Measurements from ENCODE around the gene INPP1. TPM values are rescaled to one million over a fixed set of nuclear protein-coding genes. Genes with fewer than 3 reads are reported as not detected.

INPP1 gene
- total RNA-seq, 2 experiments from 2014 or later = 10.6 to 11.9 TPM

DNA sequence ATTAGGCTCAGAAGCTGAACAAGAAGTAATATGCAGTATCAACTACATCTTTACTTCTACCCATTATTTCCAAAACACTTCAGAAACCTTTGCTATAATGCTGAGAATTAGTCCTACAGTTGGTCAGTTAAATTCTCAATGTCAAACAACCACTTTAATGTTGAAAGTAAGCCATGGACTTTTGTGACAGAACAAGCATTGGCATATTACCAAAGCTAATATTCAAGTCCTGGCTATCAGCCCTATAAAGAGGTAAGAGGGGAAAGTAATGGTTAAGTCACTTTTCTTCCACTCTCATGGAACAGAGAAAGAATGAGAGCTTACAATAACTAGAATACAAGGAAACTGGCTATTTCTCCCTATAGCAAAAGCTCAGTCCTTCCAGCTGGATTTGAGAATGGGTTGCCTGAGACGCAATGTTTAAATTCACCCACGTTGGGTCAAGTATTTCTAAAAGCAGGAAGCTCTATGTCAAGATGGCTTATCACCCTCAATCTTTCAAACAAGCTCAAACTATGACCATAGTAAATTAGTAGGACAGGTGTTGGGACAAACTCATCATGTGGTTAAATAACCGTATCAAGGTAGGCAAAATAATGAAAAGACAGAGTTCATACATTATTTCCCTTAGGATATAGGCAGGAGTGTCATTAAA lies 33.3 kb downstream of the INPP1 start:
- H3K27ac Mint-ChIP-seq = no peak overlapping the region
- H3K4me3 Mint-ChIP-seq = no peak overlapping the region
- CTCF ChIA-PET = interaction anchor here (1.2 kb wide), 1 partner anchor 9 kb away, joined by 3 read pairs; no protein-coding TSS in a partner anchor
- H3K36me3 Mint-ChIP-seq (ENCODE audit: low read depth) = no peaks in the 10 kb centered on the region
- no peak for DNase-seq
- no peaks in the 10 kb centered on the region for H3K4me1 Mint-ChIP-seq
- POLR2A ChIA-PET = no interaction called here
- no peaks in the 10 kb centered on the region for H3K9me3 Mint-ChIP-seq
- H3K27me3 Mint-ChIP-seq = peaks cover 2% of the 10 kb centered on the region

DNA sequence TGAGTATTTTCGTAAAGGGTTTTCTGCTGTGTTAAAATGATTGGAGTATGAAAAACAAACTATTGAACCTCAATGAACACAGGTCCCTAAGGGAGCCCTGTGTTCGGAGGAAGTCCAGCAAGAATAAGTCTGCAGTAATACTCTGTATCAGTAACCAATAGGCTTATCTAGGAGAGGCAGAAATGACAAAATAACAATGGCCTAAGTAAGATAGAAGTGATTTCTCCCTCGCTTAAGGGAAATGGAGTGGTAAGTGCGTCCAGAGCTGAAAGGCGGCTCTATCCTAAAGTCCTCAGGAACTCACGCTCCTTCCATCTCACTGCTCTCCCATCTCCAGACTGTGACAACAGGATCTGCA lies 35.5 kb downstream of the INPP1 start:
- Mint-ChIP-seq H3K27me3 (peaks cover 2% of the 10 kb centered on the region), H3K4me3 (no peak overlapping the region), H3K4me1 (no peaks in the 10 kb centered on the region), H3K36me3 (ENCODE audit: low read depth) (no peaks in the 10 kb centered on the region), H3K9me3 (no peaks in the 10 kb centered on the region), H3K27ac (no peak overlapping the region)
- ChIA-PET POLR2A (no interaction called here), CTCF (no interaction called here)
- no peak for DNase-seq

DNA sequence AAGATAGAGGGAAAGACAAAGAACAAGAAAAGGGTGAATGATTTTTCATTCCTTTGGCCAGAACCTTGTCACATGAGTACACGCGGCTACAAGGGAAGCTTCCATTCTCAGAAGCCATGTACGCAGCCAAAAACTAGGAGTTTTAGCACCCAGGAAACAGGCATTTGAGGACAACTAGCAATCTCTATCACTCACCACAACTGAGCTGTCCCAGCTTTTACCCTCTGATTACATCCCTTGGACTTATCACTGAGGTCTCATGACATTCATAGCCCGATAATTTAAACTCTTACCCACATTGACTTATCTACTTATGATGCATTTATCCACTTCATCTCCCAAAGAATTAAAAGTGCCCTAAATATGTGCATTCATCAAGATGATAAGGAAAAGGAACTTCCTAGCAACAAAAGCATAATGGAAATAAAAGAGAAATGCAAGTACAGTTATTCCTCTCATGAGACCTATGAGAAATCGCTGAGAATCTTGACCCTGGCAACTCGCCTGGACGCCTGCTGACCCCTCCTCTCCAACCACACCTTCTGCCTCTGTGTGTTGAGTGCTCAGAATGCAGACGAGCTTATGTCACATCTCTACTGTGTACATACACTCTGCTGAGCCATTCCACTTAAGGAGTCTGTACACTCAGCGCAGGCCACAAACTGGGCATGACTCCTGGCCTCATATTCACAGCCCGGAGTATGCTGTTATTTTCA lies 36.0 kb downstream of the INPP1 start:
- Mint-ChIP-seq H3K4me3 (no peak overlapping the region), H3K9me3 (no peaks in the 10 kb centered on the region), H3K4me1 (no peaks in the 10 kb centered on the region), H3K27me3 (peaks cover 2% of the 10 kb centered on the region), H3K36me3 (ENCODE audit: low read depth) (no peaks in the 10 kb centered on the region), H3K27ac (no peak overlapping the region)
- no peak for DNase-seq
- ChIA-PET CTCF (no interaction called here), POLR2A (no interaction called here)

DNA sequence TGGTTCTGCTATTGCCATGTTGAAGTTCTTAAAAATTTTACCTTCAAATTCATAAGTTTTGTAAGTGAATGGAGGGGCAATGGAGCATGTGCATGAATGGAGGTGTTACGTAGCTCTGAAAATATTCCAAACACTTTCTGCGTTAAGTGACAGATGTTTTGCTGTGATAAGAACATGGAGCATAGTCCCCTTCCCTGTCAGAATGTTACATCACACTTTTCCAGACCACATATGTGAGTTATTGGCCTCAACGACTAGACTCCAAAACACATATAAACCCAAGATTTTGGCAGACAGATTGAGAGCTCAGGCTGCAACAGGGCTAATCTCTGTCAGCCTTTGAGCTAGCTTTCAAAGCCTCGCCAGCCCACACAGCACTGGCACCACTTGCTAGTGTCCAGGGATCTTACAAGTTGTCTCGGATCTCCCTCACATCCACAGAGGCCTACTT lies 37.6 kb downstream of the INPP1 start:
- POLR2A ChIA-PET = no interaction called here

GRCh38 chr2:190382851-190383250 lies 39.5 kb downstream of the INPP1 start:
- ChIA-PET POLR2A (no interaction called here), CTCF (interaction anchor here (0.6 to 4.7 kb wide), 8 partner anchors 12 to 419 kb away, joined by 3 to 25 read pairs (median 3); no protein-coding TSS in a partner anchor)
- no peak overlapping the region for H3K4me3 Mint-ChIP-seq
- no peaks in the 10 kb centered on the region for H3K27me3 Mint-ChIP-seq
- peak; percentile 30 for DNase-seq
- H3K9me3 Mint-ChIP-seq = no peaks in the 10 kb centered on the region
- no peaks in the 10 kb centered on the region for H3K36me3 Mint-ChIP-seq (ENCODE audit: low read depth)
- H3K27ac Mint-ChIP-seq = no peak overlapping the region
- H3K4me1 Mint-ChIP-seq = no peaks in the 10 kb centered on the region

More for the DNA sequence above, 37.6 kb downstream of the INPP1 start:
- H3K9me3 Mint-ChIP-seq = no peaks in the 10 kb centered on the region
- no peak for DNase-seq
- H3K36me3 Mint-ChIP-seq (ENCODE audit: low read depth) = no peaks in the 10 kb centered on the region
- H3K4me1 Mint-ChIP-seq = no peaks in the 10 kb centered on the region
- no peak overlapping the region for H3K27ac Mint-ChIP-seq
- no peak overlapping the region for H3K4me3 Mint-ChIP-seq
- CTCF ChIA-PET = interaction anchor here (0.7 to 4.7 kb wide), 2 partner anchors 130 to 300 kb away, joined by 3 to 25 read pairs; no protein-coding TSS in a partner anchor
- peaks cover 2% of the 10 kb centered on the region for H3K27me3 Mint-ChIP-seq

DNA sequence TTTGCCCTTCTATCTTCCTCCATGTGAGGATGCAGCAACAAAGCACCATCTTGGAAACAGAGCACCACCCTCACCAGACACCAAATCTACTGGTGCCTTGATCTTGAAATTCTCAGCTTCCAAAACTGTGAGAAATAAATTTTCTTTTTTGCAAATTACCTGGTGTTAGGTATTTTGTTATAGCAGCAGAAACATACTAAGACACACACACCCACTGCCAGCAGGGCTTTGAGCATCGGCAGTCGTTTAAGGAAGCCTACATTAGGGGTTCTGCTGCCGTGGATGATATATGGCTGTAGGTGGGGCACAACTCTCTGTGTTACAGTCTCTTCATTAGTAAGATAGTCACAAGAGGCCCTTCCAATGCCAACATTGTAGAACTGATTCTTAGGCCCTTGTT lies 44.0 kb downstream of the INPP1 start:
- CTCF ChIA-PET = no interaction called here

GRCh38 chr2:190396271-190396670 lies 52.9 kb downstream of the INPP1 start:
- Mint-ChIP-seq H3K4me3 (no peak overlapping the region), H3K27me3 (peaks cover 18% of the 10 kb centered on the region), H3K36me3 (ENCODE audit: low read depth) (no peaks in the 10 kb centered on the region), H3K4me1 (no peaks in the 10 kb centered on the region), H3K9me3 (no peaks in the 10 kb centered on the region), H3K27ac (no peak overlapping the region)
- DNase-seq = no peak
- ChIA-PET POLR2A (no interaction called here), CTCF (interaction anchor here (0.6 kb wide), 1 partner anchor 470 kb away, joined by 3 read pairs; no protein-coding TSS in a partner anchor)

More for the DNA sequence above, 44.0 kb downstream of the INPP1 start:
- no peak for DNase-seq
- no peaks in the 10 kb centered on the region for H3K9me3 Mint-ChIP-seq
- H3K27me3 Mint-ChIP-seq = peaks cover 10% of the 10 kb centered on the region
- no peaks in the 10 kb centered on the region for H3K36me3 Mint-ChIP-seq (ENCODE audit: low read depth)
- H3K27ac Mint-ChIP-seq = no peak overlapping the region
- POLR2A ChIA-PET = no interaction called here
- H3K4me3 Mint-ChIP-seq = no peak overlapping the region
- H3K4me1 Mint-ChIP-seq = no peaks in the 10 kb centered on the region

DNA sequence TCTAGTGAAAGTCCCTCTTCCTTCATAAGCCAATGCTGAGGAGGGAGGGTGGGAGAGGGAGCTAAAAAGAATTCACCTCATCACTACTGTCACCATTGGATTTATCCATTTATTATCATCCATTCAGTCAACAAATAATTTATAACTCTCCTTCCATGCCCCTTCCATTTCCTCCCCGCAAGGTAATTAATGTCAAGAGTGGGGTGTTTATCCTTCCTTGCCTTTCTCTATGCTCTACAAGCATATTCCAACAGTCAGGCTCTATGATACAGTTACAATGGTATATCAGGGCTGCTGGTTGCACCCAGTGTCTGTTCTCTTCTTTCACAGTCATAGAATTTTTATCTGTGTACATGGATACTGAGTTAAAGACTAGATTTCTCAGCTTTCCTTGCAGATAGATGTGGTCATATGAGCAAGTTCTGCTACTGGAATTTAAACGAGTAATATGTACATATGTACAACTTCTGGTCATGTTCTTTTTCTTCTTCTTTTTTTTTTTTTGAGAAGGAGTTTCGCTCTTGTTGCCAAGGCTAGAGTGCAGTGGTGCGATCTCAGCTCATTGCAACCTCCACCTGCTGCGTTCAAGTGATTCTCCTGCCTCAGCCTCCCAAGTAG lies 59.7 kb downstream of the INPP1 start:
- ChIA-PET POLR2A (no interaction called here), CTCF (no interaction called here)
- Mint-ChIP-seq H3K4me3 (no peak overlapping the region), H3K36me3 (ENCODE audit: low read depth) (no peaks in the 10 kb centered on the region), H3K9me3 (no peaks in the 10 kb centered on the region), H3K4me1 (no peaks in the 10 kb centered on the region), H3K27me3 (no peaks in the 10 kb centered on the region), H3K27ac (no peak overlapping the region)
- DNase-seq = no peak

GRCh38 chr2:190404487-190404886 lies 61.1 kb downstream of the INPP1 start:
- Mint-ChIP-seq H3K27ac (no peak overlapping the region), H3K4me3 (no peak overlapping the region), H3K36me3 (ENCODE audit: low read depth) (no peaks in the 10 kb centered on the region), H3K4me1 (peaks cover 5% of the 10 kb centered on the region), H3K9me3 (no peaks in the 10 kb centered on the region), H3K27me3 (no peaks in the 10 kb centered on the region)
- ChIA-PET POLR2A (no interaction called here), CTCF (no interaction called here)
- no peak for DNase-seq

GRCh38 chr2:190405070-190405469 lies 61.7 kb downstream of the INPP1 start:
- H3K9me3 Mint-ChIP-seq = no peaks in the 10 kb centered on the region
- ChIA-PET CTCF (no interaction called here), POLR2A (no interaction called here)
- no peak overlapping the region for H3K27ac Mint-ChIP-seq
- no peaks in the 10 kb centered on the region for H3K36me3 Mint-ChIP-seq (ENCODE audit: low read depth)
- DNase-seq = no peak
- peaks cover 11% of the 10 kb centered on the region for H3K4me1 Mint-ChIP-seq
- no peak overlapping the region for H3K4me3 Mint-ChIP-seq
- H3K27me3 Mint-ChIP-seq = no peaks in the 10 kb centered on the region

DNA sequence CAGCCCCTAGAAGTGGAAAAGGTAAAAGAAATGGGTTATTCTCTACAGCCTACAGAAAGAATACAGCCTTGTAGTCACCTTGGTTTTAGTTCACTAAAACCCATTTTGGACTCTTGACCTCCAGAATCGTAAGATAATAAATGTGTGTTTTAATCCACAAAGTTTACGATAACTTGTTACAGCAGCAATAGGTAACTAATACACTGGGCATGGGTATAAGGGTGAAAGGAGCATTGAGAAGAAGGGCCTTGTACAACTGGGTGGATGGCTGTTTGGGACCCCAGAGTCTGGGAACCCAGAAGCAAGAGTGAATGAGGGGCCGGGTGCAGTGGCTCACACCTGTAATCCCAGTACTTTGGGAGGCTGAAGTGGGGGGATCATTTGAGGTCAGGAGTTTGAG lies 62.6 kb downstream of the INPP1 start:
- Mint-ChIP-seq H3K27me3 (no peaks in the 10 kb centered on the region), H3K4me3 (no peak overlapping the region), H3K9me3 (no peaks in the 10 kb centered on the region), H3K27ac (no peak overlapping the region), H3K36me3 (ENCODE audit: low read depth) (no peaks in the 10 kb centered on the region), H3K4me1 (peaks cover 16% of the 10 kb centered on the region)
- DNase-seq = no peak
- ChIA-PET POLR2A (no interaction called here), CTCF (interaction anchor here (1.9 kb wide), 1 partner anchor 22 kb away, joined by 5 read pairs; no protein-coding TSS in a partner anchor)

DNA sequence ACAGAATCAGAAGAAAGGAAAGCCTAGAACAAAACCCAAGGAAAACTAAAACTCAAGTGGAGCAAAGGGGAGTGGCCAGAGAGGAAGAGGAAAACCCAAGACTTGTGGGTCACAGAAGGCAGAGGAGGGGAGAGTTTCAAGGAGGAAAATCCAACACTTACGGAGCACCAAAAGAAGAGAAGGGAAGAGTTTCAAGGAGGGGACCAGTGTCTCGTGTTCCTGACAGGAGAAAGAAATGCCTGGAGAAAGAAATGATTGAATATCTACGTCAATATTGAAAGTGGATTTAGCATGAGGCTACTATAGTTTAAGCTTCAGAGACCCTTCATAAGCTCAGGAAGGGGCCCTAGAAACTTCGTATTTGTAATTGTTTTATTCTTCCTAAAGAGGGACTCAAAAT lies 63.4 kb downstream of the INPP1 start:
- peaks cover 23% of the 10 kb centered on the region for H3K4me1 Mint-ChIP-seq
- ChIA-PET POLR2A (interaction anchor here (0.6 to 4.4 kb wide), 13 partner anchors 7 to 746 kb away, joined by 3 to 43 read pairs (median 4); partner anchors contain the start of genes ASNSD1, GLS, HIBCH and INPP1), CTCF (interaction anchor here (1.0 to 1.9 kb wide), 3 partner anchors 13 to 192 kb away, joined by 3 to 5 read pairs (median 3); no protein-coding TSS in a partner anchor)
- H3K27me3 Mint-ChIP-seq = no peaks in the 10 kb centered on the region
- peaks cover 7% of the 10 kb centered on the region for H3K36me3 Mint-ChIP-seq (ENCODE audit: low read depth)
- H3K4me3 Mint-ChIP-seq = no peak overlapping the region
- no peaks in the 10 kb centered on the region for H3K9me3 Mint-ChIP-seq
- no peak for DNase-seq
- peak overlapping the region; percentile 87 for H3K27ac Mint-ChIP-seq

DNA sequence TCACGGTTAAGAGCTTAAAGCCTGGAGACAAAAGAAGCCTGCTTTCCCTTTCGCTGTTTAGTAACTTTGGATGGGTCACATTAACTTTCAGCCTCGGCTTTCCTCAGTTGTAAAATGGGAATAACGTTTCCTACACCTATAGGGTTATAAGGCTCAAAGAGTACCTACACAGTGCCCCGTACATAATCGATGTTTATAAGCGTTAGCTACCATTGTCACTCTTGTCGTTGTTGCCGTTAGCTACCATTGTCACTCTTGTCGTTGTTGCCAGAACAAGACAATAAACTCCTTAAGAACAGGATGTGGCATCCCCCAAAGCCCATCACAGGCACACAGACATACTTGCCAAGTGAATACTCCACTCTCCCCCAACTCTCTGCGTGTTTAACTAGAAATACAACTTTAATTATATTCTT lies 63.9 kb downstream of the INPP1 start:
- POLR2A ChIA-PET = interaction anchor here (0.6 to 4.4 kb wide), 14 partner anchors 8 to 746 kb away, joined by 3 to 43 read pairs (median 4); partner anchors contain the start of genes ASNSD1, GLS, HIBCH and INPP1
- H3K4me1 Mint-ChIP-seq = peaks cover 26% of the 10 kb centered on the region
- no peaks in the 10 kb centered on the region for H3K27me3 Mint-ChIP-seq
- H3K36me3 Mint-ChIP-seq (ENCODE audit: low read depth) = peaks cover 8% of the 10 kb centered on the region
- H3K9me3 Mint-ChIP-seq = no peaks in the 10 kb centered on the region
- H3K4me3 Mint-ChIP-seq = peak overlapping the region; percentile 75
- CTCF ChIA-PET = interaction anchor here (0.5 to 1.9 kb wide), 4 partner anchors 14 to 192 kb away, joined by 3 to 5 read pairs (median 4); no protein-coding TSS in a partner anchor
- peak overlapping the region; percentile 87 for H3K27ac Mint-ChIP-seq
- DNase-seq = peak; percentile 55

Measured in activated CD4-positive, alpha-beta memory T cell treated with anti-CD3 and anti-CD28 coated beads, Interleukin-2, amount 10 ng/mL, durations not matched to agents 7 days and 5 days (primary cell).